GM08714 (cell line): ENCODE measurements around the gene DHRS7B.
A peak's percentile ranks its signal among the peaks of the same experiment; 100 is the strongest.
"Not testable (repeated sequence)": the region's sequence is repeated elsewhere in the genome, so short reads cannot be mapped to it uniquely, and the experiment has no call there.

Experiments
- H3K4me3 ChIP-seq: fragments of 200-500 bp; sonication (Bioruptor generic); 2 replicates; pipeline ENCODE4 v1.5.1; 2014; ENCODE audit warnings: mild to moderate bottlenecking, low read length, inconsistent platforms
- ZNF274 ChIP-seq: IDR thresholded peaks from 2 replicates; pipeline ENCODE4 v1.6.1; 2012; ENCODE audit warnings: mild to moderate bottlenecking, low read depth, low read length

The DHRS7B gene

GRCh38 chr17:21125862-21126261 lies 902 bp upstream of the DHRS7B start:
- TF ChIP-seq ZNF274: no peak
- peak overlapping the region; percentile 82; the same call in 1 of the 2 replicates for H3K4me3 ChIP-seq

DNA sequence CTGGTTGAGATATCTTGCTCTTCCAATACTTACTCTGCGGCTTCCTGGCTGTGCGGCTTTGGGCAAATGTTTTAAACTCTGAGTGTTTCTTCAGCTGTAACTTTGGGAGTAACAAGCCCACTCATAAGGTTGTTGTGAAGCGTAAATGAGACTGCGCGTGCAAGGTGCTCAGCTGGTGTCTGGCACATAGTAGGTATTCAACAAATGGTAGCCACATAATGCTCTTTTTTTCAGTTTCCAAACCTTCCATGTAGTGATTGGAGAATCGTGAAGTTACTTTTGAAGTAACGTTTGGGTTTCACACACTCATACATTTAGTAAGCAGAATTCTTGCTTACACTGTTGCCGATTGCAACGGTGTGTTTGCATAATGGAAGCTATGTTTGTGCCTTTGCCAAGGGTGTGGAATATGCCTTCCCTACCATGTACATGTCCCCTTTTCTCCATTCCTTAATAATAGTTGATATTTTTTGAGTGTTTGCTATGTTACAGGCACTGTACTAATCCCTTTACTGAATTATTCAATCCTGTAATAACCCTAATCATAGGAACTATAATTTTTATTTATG lies 829 bp downstream of the DHRS7B start:
- no peak for TF ChIP-seq ZNF274
- H3K4me3 ChIP-seq: peak overlapping the region; percentile 82

GRCh38 chr17:21129023-21129681 lies 2.4 kb downstream of the DHRS7B start:
- H3K4me3 ChIP-seq: no peak overlapping the region
- no peak for TF ChIP-seq ZNF274

- TF ChIP-seq ZNF274: no peak
- H3K4me3 ChIP-seq: no peak overlapping the region
These were observed 4.4 kb downstream of the DHRS7B start for GRCh38 chr17:21131137-21131536.

GRCh38 chr17:21132428-21132827 lies 5.7 kb downstream of the DHRS7B start:
- no peak overlapping the region for H3K4me3 ChIP-seq
- TF ChIP-seq ZNF274: no peak

- TF ChIP-seq ZNF274: no peak
- no peak overlapping the region for H3K4me3 ChIP-seq
These were observed 7.8 kb downstream of the DHRS7B start for GRCh38 chr17:21134559-21134958.

- no peak for TF ChIP-seq ZNF274
- H3K4me3 ChIP-seq: no peak overlapping the region
These were observed 14.1 kb downstream of the DHRS7B start for GRCh38 chr17:21140911-21141310.

GRCh38 chr17:21141331-21141730 lies 14.6 kb downstream of the DHRS7B start:
- H3K4me3 ChIP-seq: no peak overlapping the region
- TF ChIP-seq ZNF274: no peak

GRCh38 chr17:21142065-21142464 lies 15.3 kb downstream of the DHRS7B start:
- H3K4me3 ChIP-seq: not testable (repeated sequence)

GRCh38 chr17:21143695-21144094 lies 16.9 kb downstream of the DHRS7B start:
- no peak overlapping the region for H3K4me3 ChIP-seq
- TF ChIP-seq ZNF274: no peak

- not testable (repeated sequence) for H3K4me3 ChIP-seq
These were observed 17.5 kb downstream of the DHRS7B start for GRCh38 chr17:21144299-21144698.

DNA sequence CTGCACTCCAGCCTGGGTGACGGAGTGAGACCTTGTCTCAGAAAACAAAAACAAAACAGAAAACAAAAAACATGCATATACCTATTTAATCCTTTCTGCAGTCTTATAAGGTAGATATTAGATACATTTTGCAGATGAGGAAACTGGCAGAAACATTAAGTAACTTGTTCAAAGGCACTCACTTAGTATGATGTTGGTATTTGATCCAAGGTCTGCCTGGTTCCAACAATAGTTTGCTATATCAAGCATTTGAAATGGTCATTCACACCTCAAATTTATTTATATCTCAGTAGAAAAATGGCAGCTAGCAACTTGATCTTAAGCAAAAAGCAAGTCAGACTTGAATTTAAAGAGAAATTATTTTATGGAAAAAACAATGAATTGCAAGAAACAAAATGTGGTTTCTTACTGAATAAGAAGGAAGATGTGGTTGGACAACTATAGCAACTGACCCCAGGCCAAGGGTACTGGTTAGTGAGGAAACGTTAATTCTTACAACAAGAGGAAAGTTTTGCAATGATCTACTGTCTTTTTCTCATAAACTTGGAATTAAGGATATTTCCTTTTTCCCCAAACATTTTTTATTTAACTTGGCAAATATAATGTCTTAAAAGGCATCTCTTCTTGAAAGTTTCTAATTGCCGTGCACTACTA lies 19.7 kb downstream of the DHRS7B start:
- no peak overlapping the region for H3K4me3 ChIP-seq

DNA sequence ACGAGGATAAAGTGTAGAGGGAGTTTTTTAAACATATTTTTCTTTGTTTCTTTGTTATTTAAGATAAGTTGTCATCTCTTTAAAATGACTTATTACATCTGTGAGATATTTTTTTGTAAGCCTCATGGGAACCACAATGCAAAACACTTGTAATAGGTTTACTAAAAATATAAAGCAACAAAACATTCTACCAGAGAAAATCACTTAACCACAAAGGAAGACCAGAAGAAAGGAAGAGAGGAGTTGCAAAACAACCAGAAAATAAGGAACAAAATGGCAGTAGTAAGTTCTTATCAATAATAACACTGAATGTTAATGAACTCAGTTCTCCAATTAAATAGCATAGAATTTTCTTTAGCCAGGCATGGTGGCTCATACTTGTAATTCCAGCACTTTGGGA lies 22.9 kb downstream of the DHRS7B start:
- no peak for TF ChIP-seq ZNF274

More for the DNA sequence above, 19.7 kb downstream of the DHRS7B start:
- no peak for TF ChIP-seq ZNF274

DNA sequence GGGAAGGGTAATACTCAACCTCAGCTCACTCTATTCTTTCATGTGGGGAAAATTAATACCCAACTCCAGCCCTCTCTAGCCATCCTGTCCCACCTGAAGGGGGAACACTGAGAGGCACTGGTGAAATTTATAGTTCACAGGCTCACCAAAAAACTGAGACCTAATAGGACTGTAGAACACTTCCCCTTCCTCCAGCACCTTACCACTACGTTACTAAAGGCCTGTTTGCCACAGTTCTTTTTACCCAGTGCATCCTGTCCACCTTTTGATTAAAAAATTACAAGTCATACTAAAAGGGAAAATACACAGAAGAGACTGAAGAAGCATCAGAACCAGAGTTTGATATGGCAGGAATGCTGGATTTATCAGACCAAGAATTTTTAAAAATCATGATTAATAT lies 26.0 kb downstream of the DHRS7B start:
- no peak for TF ChIP-seq ZNF274
- no peak overlapping the region for H3K4me3 ChIP-seq

More for the DNA sequence above, 22.9 kb downstream of the DHRS7B start:
- no peak overlapping the region for H3K4me3 ChIP-seq

DNA sequence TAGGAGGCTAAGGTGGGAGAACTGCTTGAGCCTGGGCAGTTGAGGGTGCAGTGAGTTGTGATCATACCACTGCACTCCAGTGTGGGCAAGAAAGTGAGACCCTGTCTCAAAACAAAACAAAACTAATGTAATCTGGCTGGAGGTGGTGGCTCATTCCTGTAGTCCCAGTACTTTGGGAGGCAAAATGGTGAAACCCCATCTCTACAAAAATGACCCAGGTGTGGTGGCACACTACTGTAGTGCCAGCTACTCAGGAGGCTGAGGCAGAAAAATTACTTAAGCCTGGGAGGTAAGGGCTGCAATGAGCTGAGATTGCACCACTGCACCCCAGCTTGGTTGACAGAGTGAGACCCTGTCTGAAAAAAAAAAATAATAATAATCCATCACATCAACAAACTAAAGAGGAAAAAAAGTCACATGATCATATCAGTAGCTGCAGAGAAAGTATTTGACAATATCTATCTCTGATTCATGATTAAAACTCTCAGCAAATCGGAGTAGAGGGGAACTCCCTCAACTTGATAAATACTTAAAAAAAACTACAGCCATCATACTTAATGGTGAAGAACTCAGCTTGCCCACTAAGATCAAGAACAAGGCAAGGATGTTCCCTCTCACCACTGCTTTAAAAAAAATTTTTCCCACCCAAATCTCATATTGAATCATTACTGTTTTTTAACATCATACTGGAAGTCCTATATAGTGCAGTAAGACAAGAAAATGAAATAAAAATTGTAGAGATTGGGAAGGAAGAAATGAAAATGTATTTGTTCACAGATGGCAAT lies 31.0 kb downstream of the DHRS7B start:
- no peak for TF ChIP-seq ZNF274
- no peak overlapping the region for H3K4me3 ChIP-seq

GRCh38 chr17:21160401-21160800 lies 33.6 kb downstream of the DHRS7B start:
- no peak overlapping the region for H3K4me3 ChIP-seq
- no peak for TF ChIP-seq ZNF274
